CD4-positive, alpha-beta memory T cell (primary cell): ENCODE data around the gene GALP. TPM values are rescaled to one million over a fixed set of nuclear protein-coding genes. Genes with fewer than 3 reads are reported as not detected.
A peak's percentile ranks its signal among the peaks of the same experiment; 100 is the strongest.
"Not testable (repeated sequence)": the region's sequence is repeated elsewhere in the genome, so short reads cannot be mapped to it uniquely, and the experiment has no call there.

Experiments used
- CTCF ChIA-PET: fragments of 350-600 bp; sonication (Branson Sonifier 250); formaldehyde crosslinking; loops from one replicate; lab custom pipeline; 2021; ENCODE audit warnings: inconsistent platforms; ENCODE audit not compliant: partially characterized antibody; lab: Charles Lee
- POLR2A ChIA-PET: fragments of 350-600 bp; sonication (Branson Sonifier 250); formaldehyde crosslinking; loops from one replicate; lab custom pipeline; 2021; ENCODE audit not compliant: partially characterized antibody; lab: Charles Lee
- DNase-seq, 5 donors: peaks; one replicate each; pipeline versions ENCODE4 v3.0.0 to v3.0.0-alpha.2; 2020 to 2022; ENCODE audit warnings: mixed read lengths in 1 of 5
- H3K27ac ChIP-seq: one replicate; pipeline ENCODE4 v1.7.0; 2013; ENCODE audit warnings: low read depth, low read length
- H3K27me3 ChIP-seq: 2 replicates; pipeline ENCODE4 v1.7.0; 2013; ENCODE audit warnings: mild to moderate bottlenecking, low read length, moderate library complexity; ENCODE audit not compliant: insufficient read depth
- H3K36me3 ChIP-seq: 2 replicates; pipeline ENCODE4 v1.7.0; 2013; ENCODE audit warnings: mild to moderate bottlenecking, low read length, moderate library complexity; ENCODE audit not compliant: insufficient read depth
- H3K4me1 ChIP-seq: 2 replicates; pipeline ENCODE4 v1.7.0; 2013; ENCODE audit warnings: mild to moderate bottlenecking, low read length, moderate library complexity; ENCODE audit not compliant: insufficient read depth
- H3K4me3 ChIP-seq, 2 donors: one replicate each; pipeline ENCODE4 v1.7.0; 2013; ENCODE audit warnings: low read length in 2 of 2, mild to moderate bottlenecking in 1 of 2
- H3K9me3 ChIP-seq, 2 donors: one replicate each; pipeline ENCODE4 v1.7.0; 2013; ENCODE audit warnings: low read length in 2 of 2, control low read depth in 1 of 2; ENCODE audit not compliant: control insufficient read depth in 1 of 2
- H3K27ac Mint-ChIP-seq, 7 donors: one replicate each; pipeline ENCODE4 v1.8.0; 2020 to 2021; ENCODE audit warnings: mixed read lengths in 7 of 7, mild to moderate bottlenecking in 6 of 7, inconsistent platforms in 3 of 7, moderate library complexity in 3 of 7
- H3K27me3 Mint-ChIP-seq, 2 donors: one replicate each; pipeline ENCODE4 v1.8.0; 2020 to 2021; ENCODE audit warnings: mixed read lengths in 2 of 2
- H3K36me3 Mint-ChIP-seq, 2 donors: one replicate each; pipeline ENCODE4 v1.8.0; 2020 to 2021; ENCODE audit warnings: mixed read lengths in 2 of 2, inconsistent platforms in 1 of 2, mild to moderate bottlenecking in 1 of 2
- H3K4me1 Mint-ChIP-seq, 4 donors: one replicate each; pipeline ENCODE4 v1.8.0; 2020 to 2021; ENCODE audit warnings: mixed read lengths in 4 of 4, mild to moderate bottlenecking in 1 of 4
- H3K4me3 Mint-ChIP-seq, 8 donors: one replicate each; pipeline ENCODE4 v1.8.0; 2020 to 2021; ENCODE audit warnings: mixed read lengths in 8 of 8, mild to moderate bottlenecking in 7 of 8, moderate library complexity in 6 of 8, inconsistent platforms in 3 of 8
- H3K9me3 Mint-ChIP-seq, 8 donors: one replicate each; pipeline ENCODE4 v1.8.0; 2020 to 2021; ENCODE audit warnings: mixed read lengths in 8 of 8, mild to moderate bottlenecking in 5 of 8, inconsistent platforms in 3 of 8, moderate library complexity in 1 of 8
- intact Hi-C: fragments of 100-400 bp; cut with micrococcal nuclease; formaldehyde crosslinking; loops from one replicate; pipeline ENCODE4 v1.15.1; 2023
- polyA plus RNA-seq, 2 donors: library from polyadenylated mRNA; unstranded; fragments of 300-500 nt; fragmentation: Illumina TruSeq; gene quantifications; one replicate each; pipeline ENCODE4 v1.2.3, GENCODE V29; 2021
- total RNA-seq, 2 experiments: library from RNA; stranded (reverse); gene quantifications; one replicate each; pipeline ENCODE4 v1.2.3, GENCODE V29; 2021

The GALP gene
- total and polyA plus RNA-seq, 4 experiments from 2014 or later, result not detected

DNA sequence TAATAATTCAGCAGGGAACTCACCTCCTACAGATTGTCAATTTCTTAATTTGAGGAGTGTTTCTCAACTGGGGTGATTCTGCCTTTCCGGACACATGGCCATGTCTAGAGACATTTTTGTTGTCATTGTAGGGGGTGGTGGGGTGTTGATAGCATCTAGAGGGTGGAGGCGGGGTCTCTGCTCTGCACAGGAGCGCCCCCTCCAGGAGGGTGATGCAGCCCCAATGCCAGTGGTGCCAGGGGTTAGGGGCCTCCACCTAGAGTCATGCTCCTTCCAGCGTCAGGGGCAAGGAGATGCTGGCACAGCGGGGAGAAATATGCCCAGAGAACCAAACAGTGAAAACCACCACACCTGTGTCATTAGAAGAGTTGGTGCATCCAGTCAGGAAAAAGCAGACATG lies 31.8 kb downstream of the GALP start:
- H3K9me3 ChIP-seq, intact Hi-C loops, H3K27ac Mint-ChIP-seq: not testable (repeated sequence)

DNA sequence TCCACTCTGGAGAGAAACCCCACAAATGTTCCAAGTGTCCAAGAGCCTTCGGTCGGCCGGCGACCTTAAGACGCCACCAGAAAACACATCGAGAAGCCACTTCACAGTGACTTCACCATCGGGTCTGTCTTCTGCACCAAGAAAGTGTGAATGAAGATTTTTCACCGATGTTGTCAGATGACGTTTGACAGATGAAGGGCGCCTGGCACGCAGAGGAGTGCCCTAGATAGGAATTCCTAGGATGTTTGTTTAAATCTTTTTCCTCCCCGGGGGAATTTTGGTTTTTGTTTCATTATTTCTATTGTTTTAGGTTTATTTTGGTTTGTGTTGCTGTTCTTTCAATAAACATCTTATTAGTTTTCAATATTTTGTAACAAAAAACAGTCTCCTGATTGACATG lies 33.3 kb downstream of the GALP start:
- H3K4me1 ChIP-seq, result no peaks in the 10 kb centered on the region
- ChIA-PET CTCF (no interaction called here), POLR2A (no interaction called here)
- H3K27ac ChIP-seq, result no peak overlapping the region
- intact Hi-C loops, result no loop called here
- H3K27ac Mint-ChIP-seq, result no peak overlapping the region
- no peak overlapping the region for H3K4me3 Mint-ChIP-seq
- H3K27me3 ChIP-seq, result no peaks in the 10 kb centered on the region
- peaks cover 0 to 2% (median 0%) of the 10 kb centered on the region in 8 donors for H3K9me3 Mint-ChIP-seq
- H3K36me3 Mint-ChIP-seq, result no peaks in the 10 kb centered on the region
- no peaks in the 10 kb centered on the region for H3K4me1 Mint-ChIP-seq
- peaks cover 6 to 13% of the 10 kb centered on the region in 2 donors for H3K27me3 Mint-ChIP-seq
- no peaks in the 10 kb centered on the region for H3K9me3 ChIP-seq
- no peak for DNase-seq
- no peak overlapping the region for H3K4me3 ChIP-seq
- H3K36me3 ChIP-seq, result no peaks in the 10 kb centered on the region

More for the DNA sequence above, 31.8 kb downstream of the GALP start:
- H3K4me1 ChIP-seq, H3K4me3 Mint-ChIP-seq, H3K27ac ChIP-seq, POLR2A ChIA-PET, CTCF ChIA-PET, H3K27me3 ChIP-seq, H3K36me3 Mint-ChIP-seq, H3K9me3 Mint-ChIP-seq, H3K4me3 ChIP-seq, H3K4me1 Mint-ChIP-seq, H3K36me3 ChIP-seq, DNase-seq: not testable (repeated sequence)
- peaks cover 7 to 12% of the 10 kb centered on the region in 2 donors for H3K27me3 Mint-ChIP-seq

DNA sequence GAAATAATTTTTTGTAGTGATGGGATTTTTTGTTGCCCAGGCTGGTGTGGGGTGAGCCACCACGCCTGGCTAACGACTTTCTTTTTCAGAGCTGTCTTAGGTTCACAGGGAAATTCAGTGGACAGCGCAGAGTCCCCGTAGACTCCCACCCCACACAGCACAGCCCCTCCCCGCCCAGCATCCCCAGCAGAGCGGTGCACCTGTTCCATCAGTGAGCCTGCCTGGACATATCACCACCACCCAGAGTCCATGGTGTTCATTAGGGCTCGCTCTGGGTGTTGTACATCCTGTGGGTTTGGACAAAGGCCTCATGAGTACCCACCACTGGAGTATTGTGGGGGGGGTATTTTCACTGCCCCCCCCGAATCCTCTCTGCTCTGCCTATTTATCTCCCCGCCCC lies 34.2 kb downstream of the GALP start:
- POLR2A ChIA-PET, H3K4me3 Mint-ChIP-seq: not testable (repeated sequence)
- peaks cover 7 to 17% of the 10 kb centered on the region in 2 donors for H3K27me3 Mint-ChIP-seq

GRCh38 chr19:56211718-56212117 lies 35.9 kb downstream of the GALP start:
- DNase-seq, result no peak
- H3K9me3 ChIP-seq, result no peaks in the 10 kb centered on the region
- H3K36me3 ChIP-seq, result no peaks in the 10 kb centered on the region
- POLR2A ChIA-PET, result no interaction called here
- intact Hi-C loops, result no loop called here
- no peaks in the 10 kb centered on the region for H3K27me3 ChIP-seq
- Mint-ChIP-seq H3K9me3 (peaks cover 0 to 2% (median 0%) of the 10 kb centered on the region in 8 donors), H3K27ac (no peak overlapping the region), H3K27me3 (peaks cover 10 to 21% of the 10 kb centered on the region in 2 donors), H3K36me3 (no peaks in the 10 kb centered on the region), H3K4me3 (no peak overlapping the region), H3K4me1 (peaks cover 0 to under 1% (median 0%) of the 10 kb centered on the region in 4 donors)
- H3K4me1 ChIP-seq, result no peaks in the 10 kb centered on the region
- no peak overlapping the region for H3K27ac ChIP-seq
- no peak overlapping the region for H3K4me3 ChIP-seq
- CTCF ChIA-PET, result no interaction called here

More for the DNA sequence above, 34.2 kb downstream of the GALP start:
- H3K27me3 ChIP-seq, H3K4me1 ChIP-seq, H3K4me3 ChIP-seq, H3K36me3 ChIP-seq, H3K27ac ChIP-seq, intact Hi-C loops, H3K27ac Mint-ChIP-seq, H3K4me1 Mint-ChIP-seq, DNase-seq, H3K36me3 Mint-ChIP-seq, H3K9me3 ChIP-seq, CTCF ChIA-PET, H3K9me3 Mint-ChIP-seq: not testable (repeated sequence)

GRCh38 chr19:56217039-56217949 lies 41.5 kb downstream of the GALP start:
- intact Hi-C loops, result no loop called here
- Mint-ChIP-seq H3K4me3 (peak overlapping the region in 2 of 8 donors; percentile 3 to 28), H3K36me3 (peaks cover 12 to 16% of the 10 kb centered on the region in 2 donors), H3K4me1 (peaks cover 0 to 9% (median 0%) of the 10 kb centered on the region in 4 donors), H3K27ac (no peak overlapping the region), H3K9me3 (peaks cover 0 to 2% (median 0%) of the 10 kb centered on the region in 8 donors), H3K27me3 (peaks cover 15% of the 10 kb centered on the region in 2 donors)
- H3K4me3 ChIP-seq, result no peak overlapping the region
- ChIA-PET CTCF (no interaction called here), POLR2A (no interaction called here)
- H3K9me3 ChIP-seq, result no peaks in the 10 kb centered on the region
- DNase-seq, result no peak
- no peaks in the 10 kb centered on the region for H3K4me1 ChIP-seq
- no peaks in the 10 kb centered on the region for H3K27me3 ChIP-seq
- no peaks in the 10 kb centered on the region for H3K36me3 ChIP-seq
- no peak overlapping the region for H3K27ac ChIP-seq

GRCh38 chr19:56218961-56219360 lies 43.2 kb downstream of the GALP start:
- Mint-ChIP-seq H3K9me3 (peaks cover 0 to 1% (median 0%) of the 10 kb centered on the region in 8 donors), H3K27ac (no peak overlapping the region), H3K36me3 (peaks cover 25 to 29% of the 10 kb centered on the region in 2 donors), H3K27me3 (peaks cover 15% of the 10 kb centered on the region in 2 donors), H3K4me3 (no peak overlapping the region), H3K4me1 (peaks cover 0 to 9% (median 0%) of the 10 kb centered on the region in 4 donors)
- ChIA-PET CTCF (no interaction called here), POLR2A (no interaction called here)
- intact Hi-C loops, result no loop called here
- H3K9me3 ChIP-seq, result no peaks in the 10 kb centered on the region
- no peaks in the 10 kb centered on the region for H3K27me3 ChIP-seq
- H3K4me3 ChIP-seq, result no peak overlapping the region
- DNase-seq, result no peak
- H3K27ac ChIP-seq, result no peak overlapping the region
- H3K36me3 ChIP-seq, result no peaks in the 10 kb centered on the region
- H3K4me1 ChIP-seq, result no peaks in the 10 kb centered on the region

DNA sequence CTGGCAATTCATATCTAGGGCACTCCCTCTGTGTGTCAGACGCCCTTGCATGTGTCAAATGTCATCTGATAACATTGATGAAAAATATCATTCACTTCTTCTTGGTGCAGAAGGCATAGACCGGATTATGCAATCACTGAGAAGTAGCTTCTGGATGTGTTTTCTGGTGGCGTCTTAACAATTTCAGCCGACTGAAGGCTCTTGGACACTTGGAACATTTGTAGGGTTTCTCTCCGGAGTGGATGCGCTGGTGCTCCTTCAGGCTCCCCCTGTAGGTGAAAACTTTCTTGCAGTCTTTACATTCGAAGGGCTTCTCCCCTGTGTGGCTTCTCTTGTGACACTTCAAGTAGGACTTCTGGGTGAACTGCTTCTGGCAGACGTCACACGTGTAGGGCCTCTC lies 45.6 kb downstream of the GALP start:
- H3K27me3 ChIP-seq, H3K27ac Mint-ChIP-seq: not testable (repeated sequence)

More for the DNA sequence above, 45.6 kb downstream of the GALP start:
- H3K27ac ChIP-seq, H3K4me1 Mint-ChIP-seq, H3K9me3 Mint-ChIP-seq, H3K36me3 ChIP-seq, DNase-seq, H3K4me3 Mint-ChIP-seq, H3K27me3 Mint-ChIP-seq, intact Hi-C loops, H3K4me1 ChIP-seq, CTCF ChIA-PET, H3K9me3 ChIP-seq, H3K4me3 ChIP-seq, POLR2A ChIA-PET: not testable (repeated sequence)
- H3K36me3 Mint-ChIP-seq, result peaks cover 25 to 29% of the 10 kb centered on the region in 2 donors
